HepG2 (cell line): ENCODE measurements around the gene SOS2. TPM values are rescaled to one million over a fixed set of nuclear protein-coding genes. Genes with fewer than 3 reads are reported as not detected.

Experiments used
- ATF1 ChIP-seq: IDR thresholded peaks from 2 replicates; pipeline ENCODE4 v1.6.1; 2016; ENCODE audit warnings: mild to moderate bottlenecking, control low read depth
- FOXA3 ChIP-seq: IDR thresholded peaks from 2 replicates; pipeline ENCODE4 v1.6.1; 2016; ENCODE audit warnings: missing genetic modification reagents, missing compliant biosample characterization
- ZNF253 ChIP-seq: sonication (generic); formaldehyde crosslinking; IDR thresholded peaks from 2 replicates; pipeline ENCODE4 v1.8.0; 2022; ENCODE audit warnings: mild to moderate bottlenecking, missing genetic modification reagents, borderline replicate concordance
- polyA plus RNA-seq, 8 experiments: library from polyadenylated mRNA; depleted of rRNA in 3 of 8; stranded (reverse) in 7 of 8; unstranded in 1 of 8; fragments of >200 nt; fragmentation: Illumina TruSeq in 4 of 8; extraction: Trizol in 4 of 8; gene quantifications; 2 replicates each; pipeline versions ENCODE4 v1.2.1 to v1.2.3, GENCODE V29; 2011 to 2016; ENCODE audit warnings: low read depth in 4 of 8, missing spikeins in 1 of 8, mixed read lengths in 1 of 8; ENCODE audit not compliant: insufficient read depth in 1 of 8
- small RNA-seq, 3 experiments: library from RNA; depleted of rRNA; stranded (forward); fragments of <200 nt; gene quantifications; one replicate each; pipeline ENCODE3, GENCODE V24; 2012; ENCODE audit warnings: low read depth in 2 of 3, low replicate concordance in 1 of 3; ENCODE audit not compliant: insufficient read length in 3 of 3, insufficient read depth in 2 of 3
- total RNA-seq, 5 experiments: library from RNA; depleted of rRNA; stranded (reverse); fragments of >200 nt; fragmentation: Illumina TruSeq; extraction: Trizol; gene quantifications; 2 replicates each; pipeline ENCODE4 v1.2.3, GENCODE V29; 2016; ENCODE audit warnings: low read depth in 1 of 5
- TF ChIP-seq, protein P1 (sequence below): sonication (generic); formaldehyde crosslinking; IDR thresholded peaks from 2 replicates; pipeline ENCODE4 v1.4.0; 2020; ENCODE audit warnings: missing genetic modification reagents

SOS2 gene
- total and polyA plus RNA-seq, 2 of the 13 experiments (the other 11 are each of a cell fraction or from before 2014, with no cell fraction given): 9.3 to 12.1 TPM

DNA sequence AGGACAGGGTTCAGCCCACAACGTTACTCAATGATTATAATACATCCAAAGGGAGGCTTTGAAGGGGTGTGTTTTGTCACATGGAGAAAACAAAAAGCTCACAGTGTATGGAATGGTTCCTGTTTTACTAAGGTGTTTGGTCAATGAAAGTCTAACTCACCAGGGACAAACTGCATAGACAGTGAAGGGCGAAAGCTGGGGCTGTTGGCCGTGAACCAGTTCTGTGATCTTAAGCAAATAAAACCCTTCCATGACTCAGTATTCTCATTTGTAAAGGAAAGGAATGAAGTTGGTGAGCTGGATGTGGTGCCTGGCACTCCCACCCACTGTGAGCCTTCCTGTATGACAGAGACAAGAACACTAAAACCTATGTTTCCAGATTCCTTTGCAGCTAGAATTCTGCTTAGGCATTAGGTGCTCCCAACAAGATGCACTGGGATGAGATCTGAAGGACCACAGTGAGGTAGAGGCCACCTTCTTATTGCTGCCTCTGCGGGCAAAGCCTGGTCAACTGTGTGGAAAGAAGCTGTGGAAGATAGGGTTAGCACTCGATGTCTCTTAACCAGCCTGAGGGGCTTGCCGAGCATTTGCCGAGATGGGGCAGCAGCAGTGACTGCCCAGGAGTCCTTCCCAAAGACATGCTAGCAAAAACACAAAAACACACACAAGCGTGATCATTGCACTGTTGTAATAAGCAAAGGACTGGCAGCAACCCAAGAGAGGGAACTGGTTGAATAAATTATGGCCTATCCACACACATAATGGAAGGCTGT lies 163.5 kb downstream of the SOS2 start (continued):
- TF ChIP-seq, protein P1, sequence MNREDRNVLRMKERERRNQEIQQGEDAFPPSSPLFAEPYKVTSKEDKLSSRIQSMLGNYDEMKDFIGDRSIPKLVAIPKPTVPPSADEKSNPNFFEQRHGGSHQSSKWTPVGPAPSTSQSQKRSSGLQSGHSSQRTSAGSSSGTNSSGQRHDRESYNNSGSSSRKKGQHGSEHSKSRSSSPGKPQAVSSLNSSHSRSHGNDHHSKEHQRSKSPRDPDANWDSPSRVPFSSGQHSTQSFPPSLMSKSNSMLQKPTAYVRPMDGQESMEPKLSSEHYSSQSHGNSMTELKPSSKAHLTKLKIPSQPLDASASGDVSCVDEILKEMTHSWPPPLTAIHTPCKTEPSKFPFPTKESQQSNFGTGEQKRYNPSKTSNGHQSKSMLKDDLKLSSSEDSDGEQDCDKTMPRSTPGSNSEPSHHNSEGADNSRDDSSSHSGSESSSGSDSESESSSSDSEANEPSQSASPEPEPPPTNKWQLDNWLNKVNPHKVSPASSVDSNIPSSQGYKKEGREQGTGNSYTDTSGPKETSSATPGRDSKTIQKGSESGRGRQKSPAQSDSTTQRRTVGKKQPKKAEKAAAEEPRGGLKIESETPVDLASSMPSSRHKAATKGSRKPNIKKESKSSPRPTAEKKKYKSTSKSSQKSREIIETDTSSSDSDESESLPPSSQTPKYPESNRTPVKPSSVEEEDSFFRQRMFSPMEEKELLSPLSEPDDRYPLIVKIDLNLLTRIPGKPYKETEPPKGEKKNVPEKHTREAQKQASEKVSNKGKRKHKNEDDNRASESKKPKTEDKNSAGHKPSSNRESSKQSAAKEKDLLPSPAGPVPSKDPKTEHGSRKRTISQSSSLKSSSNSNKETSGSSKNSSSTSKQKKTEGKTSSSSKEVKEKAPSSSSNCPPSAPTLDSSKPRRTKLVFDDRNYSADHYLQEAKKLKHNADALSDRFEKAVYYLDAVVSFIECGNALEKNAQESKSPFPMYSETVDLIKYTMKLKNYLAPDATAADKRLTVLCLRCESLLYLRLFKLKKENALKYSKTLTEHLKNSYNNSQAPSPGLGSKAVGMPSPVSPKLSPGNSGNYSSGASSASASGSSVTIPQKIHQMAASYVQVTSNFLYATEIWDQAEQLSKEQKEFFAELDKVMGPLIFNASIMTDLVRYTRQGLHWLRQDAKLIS (CRISPR knock-in tag): no peak
- TF ChIP-seq ATF1: peak; percentile 14; the same call in 1 of the 2 replicates
- TF ChIP-seq ZNF253 (CRISPR knock-in tag): no peak
- TF ChIP-seq FOXA3 (CRISPR knock-in tag): 0 out of 2 replicates have a peak, but pooled peaks have one; percentile 37
- TF ChIP-seq, all 625 proteins: peak for 48

Small RNA genes lying within 50 kb of the gene (small RNA-seq; reads per million reads assigned to genes)
- gene RF00019: 0 reads per million in 3 experiments

Other genes starting within 250 kb of the SOS2 start
- gene VCPKMT, start 115.0 kb downstream of the SOS2 start, total RNA-seq (2016; rRNA removed; fragmentation: Illumina TruSeq; extraction: Trizol): 5.4 and 5.5 TPM in 2 replicates
- 3.1 and 3.9 TPM in 2 replicates for gene VCPKMT, start 115.0 kb downstream of the SOS2 start, polyA plus RNA-seq (2011; rRNA removed)
- 5.0 and 7.4 TPM in 2 replicates for gene L2HGDH, start 80.7 kb upstream of the SOS2 start, total RNA-seq (2016; rRNA removed; fragmentation: Illumina TruSeq; extraction: Trizol)
- 2.3 and 3.3 TPM in 2 replicates for gene L2HGDH, start 80.7 kb upstream of the SOS2 start, polyA plus RNA-seq (2011; rRNA removed)
- 19.4 and 27.4 TPM in 2 replicates for gene DMAC2L, start 80.7 kb upstream of the SOS2 start, total RNA-seq (2016; rRNA removed; fragmentation: Illumina TruSeq; extraction: Trizol)
- 14.6 and 23.2 TPM in 2 replicates for gene DMAC2L, start 80.7 kb upstream of the SOS2 start, polyA plus RNA-seq (2011; rRNA removed)
- 5.1 and 7.9 TPM in 2 replicates for gene CDKL1, start 165.3 kb upstream of the SOS2 start, total RNA-seq (2016; rRNA removed; fragmentation: Illumina TruSeq; extraction: Trizol)
- gene CDKL1, start 165.3 kb upstream of the SOS2 start, polyA plus RNA-seq (2011; rRNA removed): 0.30 and 4.4 TPM in 2 replicates